HEK293 (cell line): ENCODE data around the gene CYP4F8.

ENCODE experiments used
- CTCF ChIA-PET: fragments of 350-600 bp; formaldehyde crosslinking; extraction: SDS; loops from one replicate; lab custom pipeline; 2021; ENCODE audit warnings: antibody characterized with exemption; lab: Yijun Ruan, JAX
- POLR2A ChIA-PET: fragments of 300-600 bp; formaldehyde crosslinking; extraction: SDS; loops from one replicate; lab custom pipeline; 2020; ENCODE audit warnings: antibody characterized with exemption, inconsistent platforms; lab: Yijun Ruan, JAX
- H3K27ac ChIP-seq: fragments of 200-500 bp; sonication (Bioruptor generic); 2 replicates; pipeline ENCODE4 v1.5.1; 2014; ENCODE audit warnings: low read depth, low read length, control low read depth, inconsistent platforms; ENCODE audit errors: extremely low read depth
- H3K36me3 ChIP-seq, 2 experiments: fragments of 200-500 bp in 1 of 2; sonication (Bioruptor generic) in 1 of 2; 1 replicate in 1 of 2; 2 replicates in 1 of 2; pipeline ENCODE4 v1.5.1; 2014 to 2017; ENCODE audit warnings: inconsistent platforms in 2 of 2, low read length in 2 of 2; ENCODE audit not compliant: control insufficient read depth in 2 of 2, insufficient read depth in 1 of 2
- H3K4me1 ChIP-seq: fragments of 200-500 bp; sonication (Bioruptor generic); 2 replicates; pipeline ENCODE4 v1.5.1; 2014; ENCODE audit warnings: mild to moderate bottlenecking, low read length, inconsistent platforms; ENCODE audit not compliant: control insufficient read depth, insufficient read depth
- H3K4me3 ChIP-seq: 2 replicates; pipeline ENCODE4 v1.5.1; 2011; ENCODE audit warnings: low read depth, mild to moderate bottlenecking, control low read depth, low read length, moderate library complexity
- H3K9me3 ChIP-seq: fragments of 200-500 bp; sonication (Bioruptor generic); 2 replicates; pipeline ENCODE4 v1.5.1; 2014; ENCODE audit warnings: low read depth, low read length, inconsistent platforms; ENCODE audit not compliant: control insufficient read depth, insufficient read depth
- FEZF1 ChIP-seq: fragments of 450-650 bp; formaldehyde crosslinking; IDR thresholded peaks from 2 replicates; pipeline ENCODE4 v1.5.1; 2016; ENCODE audit warnings: missing biosample characterization, missing genetic modification characterization
- GLIS1 ChIP-seq: fragments of 450-650 bp; formaldehyde crosslinking; IDR thresholded peaks from 2 replicates; pipeline ENCODE4 v1.5.1; 2016; ENCODE audit warnings: missing biosample characterization, missing genetic modification characterization
- OSR2 ChIP-seq: fragments of 450-650 bp; formaldehyde crosslinking; IDR thresholded peaks from 2 replicates; pipeline ENCODE4 v1.5.1; 2016; ENCODE audit warnings: missing biosample characterization, missing genetic modification characterization
- ZBTB17 ChIP-seq: fragments of 450-650 bp; formaldehyde crosslinking; IDR thresholded peaks from 2 replicates; pipeline ENCODE4 v1.5.1; 2016; ENCODE audit warnings: missing biosample characterization, missing genetic modification characterization
- ZFP41 ChIP-seq: fragments of 450-650 bp; formaldehyde crosslinking; IDR thresholded peaks from 2 replicates; pipeline ENCODE4 v1.5.1; 2016; ENCODE audit warnings: missing biosample characterization, missing genetic modification characterization, borderline replicate concordance
- ZNF132 ChIP-seq: fragments of 450-650 bp; formaldehyde crosslinking; IDR thresholded peaks from 2 replicates; pipeline ENCODE4 v1.5.1; 2017; ENCODE audit warnings: missing biosample characterization, missing genetic modification characterization, borderline replicate concordance
- ZNF184 ChIP-seq: fragments of 450-650 bp; IDR thresholded peaks from 2 replicates; pipeline ENCODE4 v1.5.1; 2018; ENCODE audit warnings: missing biosample characterization, mild to moderate bottlenecking, missing genetic modification characterization
- ZNF354C ChIP-seq: fragments of 450-650 bp; formaldehyde crosslinking; IDR thresholded peaks from 2 replicates; pipeline ENCODE4 v1.5.1; 2016; ENCODE audit warnings: missing biosample characterization, missing genetic modification characterization, low read depth, borderline replicate concordance
- ZNF530 ChIP-seq: fragments of 450-650 bp; formaldehyde crosslinking; IDR thresholded peaks from 2 replicates; pipeline ENCODE4 v1.5.1; 2016; ENCODE audit warnings: low read depth, missing biosample characterization, missing genetic modification characterization
- ZNF658 ChIP-seq: fragments of 450-650 bp; formaldehyde crosslinking; IDR thresholded peaks from 2 replicates; pipeline ENCODE4; 2016; ENCODE audit warnings: missing biosample characterization, missing genetic modification characterization
- ZNF664 ChIP-seq: fragments of 450-650 bp; formaldehyde crosslinking; IDR thresholded peaks from 2 replicates; pipeline ENCODE4 v1.5.1; 2016; ENCODE audit warnings: missing biosample characterization, missing genetic modification characterization
- ZSCAN16 ChIP-seq: fragments of 450-650 bp; formaldehyde crosslinking; IDR thresholded peaks from 2 replicates; pipeline ENCODE4 v1.5.1; 2016; ENCODE audit warnings: missing biosample characterization, missing genetic modification characterization
- TF ChIP-seq, protein P1 (sequence below): fragments of 450-650 bp; formaldehyde crosslinking; IDR thresholded peaks from 2 replicates; pipeline ENCODE4 v1.5.1; 2016; ENCODE audit warnings: missing biosample characterization, missing genetic modification characterization
- TF ChIP-seq, protein P2 (sequence below): fragments of 450-650 bp; formaldehyde crosslinking; IDR thresholded peaks from 2 replicates; pipeline ENCODE4 v1.5.1; 2016; ENCODE audit warnings: missing biosample characterization, missing genetic modification characterization
- TF ChIP-seq, protein P3 (sequence below): fragments of 450-650 bp; formaldehyde crosslinking; IDR thresholded peaks from 2 replicates; pipeline ENCODE4 v1.5.1; 2016; ENCODE audit warnings: missing biosample characterization, missing genetic modification characterization
- TF ChIP-seq, protein P4 (sequence below): fragments of 450-650 bp; formaldehyde crosslinking; IDR thresholded peaks from 2 replicates; pipeline ENCODE4 v1.5.1; 2016; ENCODE audit warnings: missing biosample characterization, missing genetic modification characterization
- TF ChIP-seq, protein P5 (sequence below): fragments of 450-650 bp; formaldehyde crosslinking; IDR thresholded peaks from 2 replicates; pipeline ENCODE4 v1.5.1; 2017; ENCODE audit warnings: missing biosample characterization, mild to moderate bottlenecking, missing genetic modification characterization, moderate library complexity

CYP4F8 gene

DNA sequence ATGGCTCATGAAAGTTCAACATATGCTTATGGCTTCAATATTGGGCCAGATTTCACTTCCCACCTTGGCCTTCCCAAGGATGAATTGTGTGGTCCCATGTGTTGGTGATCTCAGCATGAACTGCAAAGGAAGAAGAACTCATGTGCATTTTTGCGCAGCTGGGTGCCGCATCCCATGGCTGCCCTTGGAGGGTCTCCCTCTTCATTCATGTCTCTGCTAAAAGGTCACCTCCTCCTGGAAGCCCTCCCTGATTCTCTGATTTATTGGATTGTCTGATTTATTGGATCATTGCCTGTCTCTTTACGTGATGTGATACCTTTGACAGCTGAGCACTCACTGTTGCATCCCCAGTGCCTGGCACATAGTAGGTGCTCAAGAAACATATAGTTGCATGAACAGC, 1.7 kb upstream of the CYP4F8 start (continued):
- TF ChIP-seq, protein P1, sequence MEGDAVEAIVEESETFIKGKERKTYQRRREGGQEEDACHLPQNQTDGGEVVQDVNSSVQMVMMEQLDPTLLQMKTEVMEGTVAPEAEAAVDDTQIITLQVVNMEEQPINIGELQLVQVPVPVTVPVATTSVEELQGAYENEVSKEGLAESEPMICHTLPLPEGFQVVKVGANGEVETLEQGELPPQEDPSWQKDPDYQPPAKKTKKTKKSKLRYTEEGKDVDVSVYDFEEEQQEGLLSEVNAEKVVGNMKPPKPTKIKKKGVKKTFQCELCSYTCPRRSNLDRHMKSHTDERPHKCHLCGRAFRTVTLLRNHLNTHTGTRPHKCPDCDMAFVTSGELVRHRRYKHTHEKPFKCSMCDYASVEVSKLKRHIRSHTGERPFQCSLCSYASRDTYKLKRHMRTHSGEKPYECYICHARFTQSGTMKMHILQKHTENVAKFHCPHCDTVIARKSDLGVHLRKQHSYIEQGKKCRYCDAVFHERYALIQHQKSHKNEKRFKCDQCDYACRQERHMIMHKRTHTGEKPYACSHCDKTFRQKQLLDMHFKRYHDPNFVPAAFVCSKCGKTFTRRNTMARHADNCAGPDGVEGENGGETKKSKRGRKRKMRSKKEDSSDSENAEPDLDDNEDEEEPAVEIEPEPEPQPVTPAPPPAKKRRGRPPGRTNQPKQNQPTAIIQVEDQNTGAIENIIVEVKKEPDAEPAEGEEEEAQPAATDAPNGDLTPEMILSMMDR (tag by site-specific recombination), result no peak
- TF ChIP-seq ZSCAN16 (no peak), ZNF354C (tag by site-specific recombination) (no peak)
- TF ChIP-seq, protein P2, sequence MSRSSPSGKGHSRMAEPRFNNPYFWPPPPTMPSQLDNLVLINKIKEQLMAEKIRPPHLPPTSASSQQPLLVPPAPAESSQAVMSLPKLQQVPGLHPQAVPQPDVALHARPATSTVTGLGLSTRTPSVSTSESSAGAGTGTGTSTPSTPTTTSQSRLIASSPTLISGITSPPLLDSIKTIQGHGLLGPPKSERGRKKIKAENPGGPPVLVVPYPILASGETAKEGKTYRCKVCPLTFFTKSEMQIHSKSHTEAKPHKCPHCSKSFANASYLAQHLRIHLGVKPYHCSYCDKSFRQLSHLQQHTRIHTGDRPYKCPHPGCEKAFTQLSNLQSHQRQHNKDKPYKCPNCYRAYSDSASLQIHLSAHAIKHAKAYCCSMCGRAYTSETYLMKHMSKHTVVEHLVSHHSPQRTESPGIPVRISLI (tag by site-specific recombination), result no peak

DNA sequence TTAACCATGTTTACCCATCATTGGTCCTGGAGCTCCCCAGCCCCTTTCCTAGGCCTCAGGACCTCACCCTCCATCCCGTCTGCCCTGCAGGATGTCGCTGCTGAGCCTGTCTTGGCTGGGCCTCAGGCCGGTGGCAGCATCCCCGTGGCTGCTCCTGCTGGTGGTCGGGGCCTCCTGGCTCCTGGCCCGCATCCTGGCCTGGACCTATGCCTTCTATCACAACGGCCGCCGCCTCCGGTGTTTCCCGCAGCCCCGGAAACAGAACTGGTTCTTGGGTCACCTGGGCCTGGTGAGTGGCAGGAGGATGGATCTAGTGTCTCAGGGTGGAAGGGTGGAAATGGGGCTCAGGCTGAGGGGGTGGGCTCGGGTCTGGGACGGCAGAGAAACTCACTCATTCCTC, 508 bp downstream of the CYP4F8 start:
- Histone ChIP-seq H3K4me3 (no peak overlapping the region), H3K9me3 (no peaks in the 10 kb centered on the region)
- CTCF ChIA-PET, result no interaction called here

GRCh38 chr19:15616183-15616582, 1.2 kb downstream of the CYP4F8 start:
- POLR2A ChIA-PET, result no interaction called here
- Histone ChIP-seq H3K4me3 (no peak overlapping the region), H3K27ac (no peak overlapping the region)
- TF ChIP-seq, protein P3, sequence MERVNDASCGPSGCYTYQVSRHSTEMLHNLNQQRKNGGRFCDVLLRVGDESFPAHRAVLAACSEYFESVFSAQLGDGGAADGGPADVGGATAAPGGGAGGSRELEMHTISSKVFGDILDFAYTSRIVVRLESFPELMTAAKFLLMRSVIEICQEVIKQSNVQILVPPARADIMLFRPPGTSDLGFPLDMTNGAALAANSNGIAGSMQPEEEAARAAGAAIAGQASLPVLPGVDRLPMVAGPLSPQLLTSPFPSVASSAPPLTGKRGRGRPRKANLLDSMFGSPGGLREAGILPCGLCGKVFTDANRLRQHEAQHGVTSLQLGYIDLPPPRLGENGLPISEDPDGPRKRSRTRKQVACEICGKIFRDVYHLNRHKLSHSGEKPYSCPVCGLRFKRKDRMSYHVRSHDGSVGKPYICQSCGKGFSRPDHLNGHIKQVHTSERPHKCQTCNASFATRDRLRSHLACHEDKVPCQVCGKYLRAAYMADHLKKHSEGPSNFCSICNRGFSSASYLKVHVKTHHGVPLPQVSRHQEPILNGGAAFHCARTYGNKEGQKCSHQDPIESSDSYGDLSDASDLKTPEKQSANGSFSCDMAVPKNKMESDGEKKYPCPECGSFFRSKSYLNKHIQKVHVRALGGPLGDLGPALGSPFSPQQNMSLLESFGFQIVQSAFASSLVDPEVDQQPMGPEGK, result no peak
- TF ChIP-seq ZBTB17 (tag by site-specific recombination) (no peak), ZNF664 (no peak), OSR2 (tag by site-specific recombination) (no peak), FEZF1 (tag by site-specific recombination) (no peak)
- TF ChIP-seq, all 188 proteins: peak for 0
- no peaks in the 10 kb centered on the region for H3K4me1 ChIP-seq
- no peaks in the 10 kb centered on the region for H3K9me3 ChIP-seq
- no peaks in the 10 kb centered on the region for H3K36me3 ChIP-seq
- CTCF ChIA-PET, result no interaction called here

More for the DNA sequence above, 508 bp downstream of the CYP4F8 start:
- Histone ChIP-seq H3K36me3 (no peaks in the 10 kb centered on the region), H3K27ac (no peak overlapping the region)
- TF ChIP-seq GLIS1 (tag by site-specific recombination) (no peak), ZFP41 (tag by site-specific recombination) (no peak), OSR2 (tag by site-specific recombination) (no peak), ZNF184 (tag by site-specific recombination) (no peak), FEZF1 (tag by site-specific recombination) (no peak), ZNF658 (no peak), ZNF530 (tag by site-specific recombination) (no peak), ZNF132 (tag by site-specific recombination) (no peak)
- TF ChIP-seq, protein P4, sequence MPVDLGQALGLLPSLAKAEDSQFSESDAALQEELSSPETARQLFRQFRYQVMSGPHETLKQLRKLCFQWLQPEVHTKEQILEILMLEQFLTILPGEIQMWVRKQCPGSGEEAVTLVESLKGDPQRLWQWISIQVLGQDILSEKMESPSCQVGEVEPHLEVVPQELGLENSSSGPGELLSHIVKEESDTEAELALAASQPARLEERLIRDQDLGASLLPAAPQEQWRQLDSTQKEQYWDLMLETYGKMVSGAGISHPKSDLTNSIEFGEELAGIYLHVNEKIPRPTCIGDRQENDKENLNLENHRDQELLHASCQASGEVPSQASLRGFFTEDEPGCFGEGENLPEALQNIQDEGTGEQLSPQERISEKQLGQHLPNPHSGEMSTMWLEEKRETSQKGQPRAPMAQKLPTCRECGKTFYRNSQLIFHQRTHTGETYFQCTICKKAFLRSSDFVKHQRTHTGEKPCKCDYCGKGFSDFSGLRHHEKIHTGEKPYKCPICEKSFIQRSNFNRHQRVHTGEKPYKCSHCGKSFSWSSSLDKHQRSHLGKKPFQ, result no peak
- TF ChIP-seq, protein P5, sequence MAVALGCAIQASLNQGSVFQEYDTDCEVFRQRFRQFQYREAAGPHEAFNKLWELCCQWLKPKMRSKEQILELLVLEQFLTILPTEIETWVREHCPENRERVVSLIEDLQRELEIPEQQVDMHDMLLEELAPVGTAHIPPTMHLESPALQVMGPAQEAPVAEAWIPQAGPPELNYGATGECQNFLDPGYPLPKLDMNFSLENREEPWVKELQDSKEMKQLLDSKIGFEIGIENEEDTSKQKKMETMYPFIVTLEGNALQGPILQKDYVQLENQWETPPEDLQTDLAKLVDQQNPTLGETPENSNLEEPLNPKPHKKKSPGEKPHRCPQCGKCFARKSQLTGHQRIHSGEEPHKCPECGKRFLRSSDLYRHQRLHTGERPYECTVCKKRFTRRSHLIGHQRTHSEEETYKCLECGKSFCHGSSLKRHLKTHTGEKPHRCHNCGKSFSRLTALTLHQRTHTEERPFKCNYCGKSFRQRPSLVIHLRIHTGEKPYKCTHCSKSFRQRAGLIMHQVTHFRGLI (tag by site-specific recombination), result no peak
- TF ChIP-seq, all 188 proteins: peak for 0
- H3K4me1 ChIP-seq, result no peaks in the 10 kb centered on the region
- POLR2A ChIA-PET, result no interaction called here
